ENCODE data around the gene GSE1.
"Not testable (repeated sequence)": the region's sequence is repeated elsewhere in the genome, so short reads cannot be mapped to it uniquely, and the experiment has no call there.

The GSE1 gene

GRCh38 chr16:85592277-85592676 lies 20.8 kb upstream of the GSE1 start:
- DNase-seq, result not testable (repeated sequence)

GRCh38 chr16:85592700-85593493 lies 20.2 kb upstream of the GSE1 start:
- DNase-seq, result no peak

- DNase-seq, result no peak
Measured at GRCh38 chr16:85593494-85594221, 19.5 kb upstream of the GSE1 start.

GRCh38 chr16:85594273-85594977 lies 18.7 kb upstream of the GSE1 start:
- no peak for DNase-seq

- DNase-seq, result no peak
Measured at GRCh38 chr16:85594978-85595661, 18.0 kb upstream of the GSE1 start.

GRCh38 chr16:85595812-85596502 lies 17.2 kb upstream of the GSE1 start:
- DNase-seq, result no peak

GRCh38 chr16:85598141-85598540 lies 15.0 kb upstream of the GSE1 start:
- no peak for DNase-seq

GRCh38 chr16:85600078-85600477 lies 13.0 kb upstream of the GSE1 start:
- no peak for DNase-seq

GRCh38 chr16:85600530-85601271 lies 12.4 kb upstream of the GSE1 start:
- no peak for DNase-seq

- no peak for DNase-seq
Measured at GRCh38 chr16:85601272-85601639, 11.9 kb upstream of the GSE1 start.

- DNase-seq, result no peak
Measured at GRCh38 chr16:85601730-85602401, 11.3 kb upstream of the GSE1 start.

GRCh38 chr16:85602402-85603202 lies 10.5 kb upstream of the GSE1 start:
- DNase-seq, result no peak

- no peak for DNase-seq
Measured at GRCh38 chr16:85603203-85603755, 9.8 kb upstream of the GSE1 start.

GRCh38 chr16:85604145-85604705 lies 8.9 kb upstream of the GSE1 start:
- DNase-seq, result no peak

GRCh38 chr16:85605051-85605911 lies 7.8 kb upstream of the GSE1 start:
- DNase-seq, result no peak

- DNase-seq, result no peak
Measured at GRCh38 chr16:85605912-85606841, 6.9 kb upstream of the GSE1 start.

- no peak for DNase-seq
Measured at GRCh38 chr16:85606904-85607303, 6.2 kb upstream of the GSE1 start.
